HG03066 (cell line): Measurements from ENCODE around the gene CENPT.
"Not testable (repeated sequence)": the region's sequence is repeated elsewhere in the genome, so short reads cannot be mapped to it uniquely, and the experiment has no call there.

Experiments
- ATAC-seq: cut with Tn5 transposase; IDR thresholded peaks from one replicate; pipeline ENCODE4 v1.9.1; 2021; ENCODE audit warnings: low read depth; ENCODE audit not compliant: unreplicated experiment

Gene CENPT

GRCh38 chr16:67853670-67854069, 6.2 kb upstream of the CENPT start:
- no peak for ATAC-seq

GRCh38 chr16:67848118-67848517, 625 bp upstream of the CENPT start:
- ATAC-seq: no peak

- peak; percentile 47 for ATAC-seq
Observed at GRCh38 chr16:67846320-67847063, 1.0 kb downstream of the CENPT start, which contains the start of gene NUTF2. Gene NUTF2 (plus strand): TSS chr16:67846933. CDS start chr16:67865131, 18,198 bp downstream.

GRCh38 chr16:67846063-67846319, 1.5 kb downstream of the CENPT start:
- ATAC-seq: no peak

- ATAC-seq: no peak
Observed at GRCh38 chr16:67845291-67846062, 2.0 kb downstream of the CENPT start.

- ATAC-seq: no peak
Observed at GRCh38 chr16:67844497-67844896, 3.0 kb downstream of the CENPT start.

- no peak for ATAC-seq
Observed at GRCh38 chr16:67843343-67843765, 4.1 kb downstream of the CENPT start.

- ATAC-seq: peak; percentile 19
Observed at GRCh38 chr16:67842509-67843342, 4.8 kb downstream of the CENPT start.

GRCh38 chr16:67841816-67842508, 5.5 kb downstream of the CENPT start, which contains the start of gene THAP11:
Gene THAP11 (plus strand): TSS chr16:67842320. CDS start chr16:67842555, 235 bp downstream.
- ATAC-seq: peak; percentile 47

GRCh38 chr16:67841198-67841815, 6.2 kb downstream of the CENPT start:
- no peak for ATAC-seq

- ATAC-seq: no peak
Observed at GRCh38 chr16:67837811-67838210, 9.7 kb downstream of the CENPT start.

- ATAC-seq: not testable (repeated sequence)
Observed at GRCh38 chr16:67837190-67837589, 10.3 kb downstream of the CENPT start.

GRCh38 chr16:67834242-67834614, 13.3 kb downstream of the CENPT start:
- no peak for ATAC-seq

GRCh38 chr16:67833415-67834241, 13.9 kb downstream of the CENPT start:
- peak; percentile 96 for ATAC-seq

GRCh38 chr16:67833030-67833414, 14.5 kb downstream of the CENPT start:
- no peak for ATAC-seq

GRCh38 chr16:67828651-67829050, 18.8 kb downstream of the CENPT start:
- ATAC-seq: no peak

- no peak for ATAC-seq
Observed at GRCh38 chr16:67825906-67826305, 21.6 kb downstream of the CENPT start.

- no peak for ATAC-seq
Observed at GRCh38 chr16:67825119-67825518, 22.4 kb downstream of the CENPT start.

- no peak for ATAC-seq
Observed at GRCh38 chr16:67822511-67822910, 25.0 kb downstream of the CENPT start.
